PC-3 (cell line): ENCODE data around the gene UGT2A3.

Source experiments
- EZH2 ChIP-seq: fragments of 300-600 bp; sonication (generic); IDR thresholded peaks from one replicate; pipeline ENCODE4 v1.6.1; 2017; ENCODE audit warnings: antibody characterized with exemption, mild to moderate bottlenecking, low read length; ENCODE audit not compliant: unreplicated experiment
- EZH2phosphoT487 ChIP-seq: fragments of 300-600 bp; sonication (generic); IDR thresholded peaks from 2 replicates; pipeline ENCODE4 v1.6.1; 2018; ENCODE audit warnings: mild to moderate bottlenecking, antibody characterized with exemption, low read length, borderline replicate concordance
- TF ChIP-seq, protein P1 (sequence below): fragments of 300-600 bp; sonication (generic); conservative IDR thresholded peaks from 2 replicates; pipeline ENCODE4 v1.5.1; 2017; ENCODE audit warnings: antibody characterized with exemption, low read depth, mild to moderate bottlenecking, low read length

DNA sequence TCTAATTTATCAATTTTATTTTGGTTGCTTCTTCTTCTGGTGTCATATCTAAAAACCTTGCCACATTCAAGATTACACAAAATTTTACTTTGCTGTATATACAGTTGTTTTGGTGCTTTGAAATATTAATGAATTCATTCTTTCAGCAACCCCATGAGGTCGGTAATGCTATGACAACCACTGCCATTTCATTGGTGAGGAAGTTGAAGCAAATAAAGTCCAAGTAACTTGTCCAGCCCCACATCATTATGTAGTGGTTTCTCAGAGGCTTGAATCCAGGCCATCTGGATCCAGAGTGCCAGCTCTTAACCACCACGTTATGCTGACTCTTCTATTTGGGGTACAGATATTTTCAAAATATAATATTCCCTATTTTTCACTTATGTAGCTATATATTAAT lies 42.2 kb downstream of the UGT2A3 start:
- TF ChIP-seq EZH2 (no peak), EZH2phosphoT487 (no peak)
- TF ChIP-seq, protein P1, sequence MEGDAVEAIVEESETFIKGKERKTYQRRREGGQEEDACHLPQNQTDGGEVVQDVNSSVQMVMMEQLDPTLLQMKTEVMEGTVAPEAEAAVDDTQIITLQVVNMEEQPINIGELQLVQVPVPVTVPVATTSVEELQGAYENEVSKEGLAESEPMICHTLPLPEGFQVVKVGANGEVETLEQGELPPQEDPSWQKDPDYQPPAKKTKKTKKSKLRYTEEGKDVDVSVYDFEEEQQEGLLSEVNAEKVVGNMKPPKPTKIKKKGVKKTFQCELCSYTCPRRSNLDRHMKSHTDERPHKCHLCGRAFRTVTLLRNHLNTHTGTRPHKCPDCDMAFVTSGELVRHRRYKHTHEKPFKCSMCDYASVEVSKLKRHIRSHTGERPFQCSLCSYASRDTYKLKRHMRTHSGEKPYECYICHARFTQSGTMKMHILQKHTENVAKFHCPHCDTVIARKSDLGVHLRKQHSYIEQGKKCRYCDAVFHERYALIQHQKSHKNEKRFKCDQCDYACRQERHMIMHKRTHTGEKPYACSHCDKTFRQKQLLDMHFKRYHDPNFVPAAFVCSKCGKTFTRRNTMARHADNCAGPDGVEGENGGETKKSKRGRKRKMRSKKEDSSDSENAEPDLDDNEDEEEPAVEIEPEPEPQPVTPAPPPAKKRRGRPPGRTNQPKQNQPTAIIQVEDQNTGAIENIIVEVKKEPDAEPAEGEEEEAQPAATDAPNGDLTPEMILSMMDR = no peak
